ENCODE results near the gene MTUS2. TPM values are rescaled to one million over a fixed set of nuclear protein-coding genes. Genes with fewer than 3 reads are reported as not detected.

MTUS2 gene
- polyA plus RNA-seq, 2 of the 4 experiments (the other 2 are of a cell fraction): not detected

DNA sequence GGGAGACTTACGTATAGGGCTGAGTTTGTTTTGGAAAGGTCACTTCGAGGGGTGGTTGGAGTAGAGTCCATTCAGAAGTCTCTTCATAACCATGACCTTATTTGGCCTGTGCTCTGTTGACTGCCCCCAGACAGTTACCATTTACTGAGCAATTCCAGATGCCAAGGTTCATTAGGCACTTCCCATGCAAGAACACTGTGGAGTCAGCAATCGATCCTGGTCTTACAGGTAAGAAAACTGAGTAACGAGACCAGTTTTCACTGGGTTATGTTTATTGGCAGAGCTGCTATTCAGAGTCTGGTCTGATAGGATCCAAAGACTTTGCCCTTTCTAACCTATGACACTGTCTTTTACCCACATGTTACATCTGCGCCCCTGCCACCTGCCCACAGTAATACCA, 134.7 kb downstream of the MTUS2 start:
- H3K4me2 ChIP-seq: no peak overlapping the region
- TF ChIP-seq, protein P1, sequence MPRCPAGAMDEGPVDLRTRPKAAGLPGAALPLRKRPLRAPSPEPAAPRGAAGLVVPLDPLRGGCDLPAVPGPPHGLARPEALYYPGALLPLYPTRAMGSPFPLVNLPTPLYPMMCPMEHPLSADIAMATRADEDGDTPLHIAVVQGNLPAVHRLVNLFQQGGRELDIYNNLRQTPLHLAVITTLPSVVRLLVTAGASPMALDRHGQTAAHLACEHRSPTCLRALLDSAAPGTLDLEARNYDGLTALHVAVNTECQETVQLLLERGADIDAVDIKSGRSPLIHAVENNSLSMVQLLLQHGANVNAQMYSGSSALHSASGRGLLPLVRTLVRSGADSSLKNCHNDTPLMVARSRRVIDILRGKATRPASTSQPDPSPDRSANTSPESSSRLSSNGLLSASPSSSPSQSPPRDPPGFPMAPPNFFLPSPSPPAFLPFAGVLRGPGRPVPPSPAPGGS (IDR thresholded peaks at IDR 0.05): no peak
- TF ChIP-seq KDM1A (IDR thresholded peaks at IDR 0.05; ENCODE audit: low read depth) (no peak), HMGXB4 (CRISPR knock-in tag; IDR thresholded peaks at IDR 0.05; ENCODE audit: borderline replicate concordance) (no peak), EHF (CRISPR knock-in tag; IDR thresholded peaks at IDR 0.05) (no peak), POLR2AphosphoS2 (conservative IDR thresholded peaks at IDR 0.05; ENCODE audit: low read length) (no peak)
- 2% methylated on average over 4 of the region's 5 CpGs for WGBS (ENCODE audit: missing lambda C conversion rate)
- no peak for ATAC-seq
- H3K4me1 ChIP-seq: no peaks in the 10 kb centered on the region
- ChIA-PET POLR2A (no interaction called here), CTCF (no interaction called here)
- H3K27ac ChIP-seq: no peak overlapping the region
- no peak for DNase-seq (ENCODE audit: low read depth in 1 of 2, low spot score in 1 of 2)
- no peak for FAIRE-seq
- H3K9me3 ChIP-seq: no peaks in the 10 kb centered on the region
- H3K4me3 ChIP-seq: no peak overlapping the region

GRCh38 chr13:28955264-28955966, 135.3 kb downstream of the MTUS2 start:
- TF ChIP-seq FOSL2 (IDR thresholded peaks at IDR 0.05): no peak
- TF ChIP-seq FOSL2 (CRISPR knock-in tag; IDR thresholded peaks at IDR 0.05): no peak
- TF ChIP-seq HOXB5 (CRISPR knock-in tag; IDR thresholded peaks at IDR 0.05): no peak
- TF ChIP-seq ZSCAN20 (CRISPR knock-in tag; IDR thresholded peaks at IDR 0.05): no peak
- TF ChIP-seq RFX5 (IDR thresholded peaks at IDR 0.05): no peak
- TF ChIP-seq, protein P2, sequence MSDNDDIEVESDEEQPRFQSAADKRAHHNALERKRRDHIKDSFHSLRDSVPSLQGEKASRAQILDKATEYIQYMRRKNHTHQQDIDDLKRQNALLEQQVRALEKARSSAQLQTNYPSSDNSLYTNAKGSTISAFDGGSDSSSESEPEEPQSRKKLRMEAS (IDR thresholded peaks at IDR 0.05): no peak
- TF ChIP-seq POLR2A (IDR thresholded peaks at IDR 0.05; ENCODE audit: low read length): no peak
- no peak for TF ChIP-seq CBX2 (IDR thresholded peaks at IDR 0.05; ENCODE audit: borderline replicate concordance, low read depth)
- no peak for TF ChIP-seq JUN (IDR thresholded peaks at IDR 0.05)
- H3K4me1 ChIP-seq: no peaks in the 10 kb centered on the region
- H3K9me3 ChIP-seq: no peaks in the 10 kb centered on the region
- no peak overlapping the region for H3K27ac ChIP-seq
- 0% methylated on average over 2 of the region's 2 CpGs for WGBS (ENCODE audit: missing lambda C conversion rate)
- DNase-seq (ENCODE audit: low read depth in 1 of 2, low spot score in 1 of 2): no peak
- no peak overlapping the region for H3K4me2 ChIP-seq
- FAIRE-seq: no peak
- POLR2A ChIA-PET: no interaction called here
- CTCF ChIA-PET: no interaction called here
- ATAC-seq: no peak
- H3K4me3 ChIP-seq: no peak overlapping the region

DNA sequence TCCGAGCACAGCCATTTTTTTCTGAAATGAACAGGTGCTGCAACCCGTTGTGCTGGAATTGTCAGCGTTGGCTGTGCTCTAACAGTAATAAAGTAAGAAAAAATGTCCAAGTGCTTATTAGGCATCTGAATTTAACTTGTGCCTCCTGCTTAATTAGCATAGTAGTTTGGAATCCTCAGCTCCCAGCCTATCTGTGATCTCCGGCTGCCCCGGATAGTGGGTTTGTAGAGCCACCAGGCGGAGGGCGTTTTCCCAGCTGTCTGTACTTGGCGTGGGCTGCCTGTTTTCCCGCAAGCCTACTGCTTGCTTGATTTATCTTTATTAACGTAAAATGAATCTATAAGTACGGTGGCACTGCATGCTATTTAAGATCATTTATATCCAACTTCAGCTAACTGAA, 137.9 kb downstream of the MTUS2 start:
- Histone ChIP-seq H3K4me1 (no peaks in the 10 kb centered on the region), H3K4me3 (no peak overlapping the region), H3K4me2 (no peak overlapping the region), H3K9me3 (no peaks in the 10 kb centered on the region), H3K27ac (no peak overlapping the region)
- WGBS (ENCODE audit: missing lambda C conversion rate): 12% methylated on average over 9 of the region's 11 CpGs
- CTCF ChIA-PET: no interaction called here
- FAIRE-seq (no peak), DNase-seq (ENCODE audit: low read depth in 1 of 2, low spot score in 1 of 2) (no peak), ATAC-seq (no peak)
- POLR2A ChIA-PET: no interaction called here
- no peak for TF ChIP-seq TFCP2L1 (CRISPR knock-in tag; IDR thresholded peaks at IDR 0.05)
- no peak for TF ChIP-seq NFE2L2 (conservative IDR thresholded peaks at IDR 0.05; ENCODE audit: low read length)
- TF ChIP-seq, protein P3, sequence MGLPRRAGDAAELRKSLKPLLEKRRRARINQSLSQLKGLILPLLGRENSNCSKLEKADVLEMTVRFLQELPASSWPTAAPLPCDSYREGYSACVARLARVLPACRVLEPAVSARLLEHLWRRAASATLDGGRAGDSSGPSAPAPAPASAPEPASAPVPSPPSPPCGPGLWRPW (IDR thresholded peaks at IDR 0.05): no peak
- no peak for TF ChIP-seq MAZ (IDR thresholded peaks at IDR 0.05; ENCODE audit: borderline replicate concordance, low read depth, low read length)
- TF ChIP-seq POLR2AphosphoS2 (conservative IDR thresholded peaks at IDR 0.05; ENCODE audit: low read length): no peak
- TF ChIP-seq, protein P4, sequence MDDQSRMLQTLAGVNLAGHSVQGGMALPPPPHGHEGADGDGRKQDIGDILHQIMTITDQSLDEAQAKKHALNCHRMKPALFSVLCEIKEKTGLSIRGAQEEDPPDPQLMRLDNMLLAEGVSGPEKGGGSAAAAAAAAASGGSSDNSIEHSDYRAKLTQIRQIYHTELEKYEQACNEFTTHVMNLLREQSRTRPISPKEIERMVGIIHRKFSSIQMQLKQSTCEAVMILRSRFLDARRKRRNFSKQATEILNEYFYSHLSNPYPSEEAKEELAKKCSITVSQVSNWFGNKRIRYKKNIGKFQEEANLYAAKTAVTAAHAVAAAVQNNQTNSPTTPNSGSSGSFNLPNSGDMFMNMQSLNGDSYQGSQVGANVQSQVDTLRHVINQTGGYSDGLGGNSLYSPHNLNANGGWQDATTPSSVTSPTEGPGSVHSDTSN (IDR thresholded peaks at IDR 0.05): no peak
- TF ChIP-seq NR3C1 (IDR thresholded peaks at IDR 0.05): no peak
- no peak for TF ChIP-seq BHLHE40 (IDR thresholded peaks at IDR 0.05; ENCODE audit: low read depth, low read length)
